Measurements from ENCODE around the gene MEIS2. TPM values are rescaled to one million over a fixed set of nuclear protein-coding genes. Genes with fewer than 3 reads are reported as not detected.

MEIS2 gene
- total RNA-seq, 2 experiments from 2014 or later = not detected

GRCh38 chr15:36875740-36876334 lies 224.5 kb downstream of the MEIS2 start:
- Mint-ChIP-seq H3K27ac (no peak overlapping the region), H3K27me3 (peaks cover 75% of the 10 kb centered on the region), H3K4me1 (ENCODE audit: low read depth) (peaks cover 16% of the 10 kb centered on the region), H3K4me3 (no peak overlapping the region), H3K36me3 (ENCODE audit: low read depth) (no peaks in the 10 kb centered on the region), H3K9me3 (no peaks in the 10 kb centered on the region)
- no peak overlapping the region for H3K27ac ChIP-seq (ENCODE audit: low read depth in 1 of 2, low read length in 2 of 2)
- H3K27me3 ChIP-seq (ENCODE audit: control insufficient read depth in 1 of 2, insufficient read depth in 2 of 2, low read length in 2 of 2) = peaks cover 35 to 62% of the 10 kb centered on the region in 2 experiments
- H3K4me1 ChIP-seq (ENCODE audit: insufficient read depth, low read length) = peaks cover 7% of the 10 kb centered on the region
- H3K36me3 ChIP-seq (ENCODE audit: insufficient read depth, low read length) = no peaks in the 10 kb centered on the region
- intact Hi-C loops (cut with DNase I, micrococcal nuclease) = no loop called here
- TF ChIP-seq CTCF (IDR thresholded peaks at IDR 0.05) = no peak
- DNase-seq (no peak), ATAC-seq (ENCODE audit: poor library complexity) (no peak)
- H3K9me3 ChIP-seq (ENCODE audit: control insufficient read depth in 1 of 2, insufficient read depth in 1 of 2, low read length in 2 of 2) = peaks cover 0 to 20% of the 10 kb centered on the region in 2 experiments
- no peak overlapping the region for H3K4me3 ChIP-seq (ENCODE audit: low read length)
- ChIA-PET POLR2A (no interaction called here), CTCF (no interaction called here)

GRCh38 chr15:36874930-36875329 lies 225.4 kb downstream of the MEIS2 start:
- ChIA-PET POLR2A (no interaction called here), CTCF (no interaction called here)
- peaks cover 0 to 12% of the 10 kb centered on the region in 2 experiments for H3K9me3 ChIP-seq (ENCODE audit: control insufficient read depth in 1 of 2, insufficient read depth in 1 of 2, low read length in 2 of 2)
- no peaks in the 10 kb centered on the region for H3K9me3 Mint-ChIP-seq
- H3K27ac ChIP-seq (ENCODE audit: low read depth in 1 of 2, low read length in 2 of 2) = no peak overlapping the region
- peaks cover 70% of the 10 kb centered on the region for H3K27me3 Mint-ChIP-seq
- intact Hi-C loops (cut with DNase I, micrococcal nuclease) = no loop called here
- TF ChIP-seq CTCF (IDR thresholded peaks at IDR 0.05) = no peak
- H3K4me1 Mint-ChIP-seq (ENCODE audit: low read depth) = peaks cover 16% of the 10 kb centered on the region
- no peaks in the 10 kb centered on the region for H3K36me3 ChIP-seq (ENCODE audit: insufficient read depth, low read length)
- no peak for ATAC-seq (ENCODE audit: poor library complexity)
- H3K4me3 Mint-ChIP-seq = no peak overlapping the region
- peaks cover 7% of the 10 kb centered on the region for H3K4me1 ChIP-seq (ENCODE audit: insufficient read depth, low read length)
- no peak for DNase-seq
- H3K4me3 ChIP-seq (ENCODE audit: low read length) = no peak overlapping the region
- H3K27ac Mint-ChIP-seq = no peak overlapping the region
- peaks cover 26 to 53% of the 10 kb centered on the region in 2 experiments for H3K27me3 ChIP-seq (ENCODE audit: control insufficient read depth in 1 of 2, insufficient read depth in 2 of 2, low read length in 2 of 2)
- no peaks in the 10 kb centered on the region for H3K36me3 Mint-ChIP-seq (ENCODE audit: low read depth)

GRCh38 chr15:36867436-36867835 lies 232.9 kb downstream of the MEIS2 start:
- H3K4me1 ChIP-seq (ENCODE audit: insufficient read depth, low read length) = no peaks in the 10 kb centered on the region
- no peak for TF ChIP-seq CTCF (IDR thresholded peaks at IDR 0.05)
- ATAC-seq (ENCODE audit: poor library complexity) = no peak
- H3K36me3 ChIP-seq (ENCODE audit: insufficient read depth, low read length) = no peaks in the 10 kb centered on the region
- Mint-ChIP-seq H3K4me1 (ENCODE audit: low read depth) (no peaks in the 10 kb centered on the region), H3K9me3 (peaks cover 3% of the 10 kb centered on the region), H3K4me3 (no peak overlapping the region), H3K27ac (no peak overlapping the region), H3K36me3 (ENCODE audit: low read depth) (no peaks in the 10 kb centered on the region), H3K27me3 (peaks cover 2% of the 10 kb centered on the region)
- ChIA-PET POLR2A (no interaction called here), CTCF (no interaction called here)
- H3K27me3 ChIP-seq (ENCODE audit: control insufficient read depth in 1 of 2, insufficient read depth in 2 of 2, low read length in 2 of 2) = no peaks in the 10 kb centered on the region
- no peak for DNase-seq
- H3K4me3 ChIP-seq (ENCODE audit: low read length) = no peak overlapping the region
- intact Hi-C loops (cut with DNase I, micrococcal nuclease) = no loop called here
- H3K27ac ChIP-seq (ENCODE audit: low read depth in 1 of 2, low read length in 2 of 2) = no peak overlapping the region
- no peaks in the 10 kb centered on the region for H3K9me3 ChIP-seq (ENCODE audit: control insufficient read depth in 1 of 2, insufficient read depth in 1 of 2, low read length in 2 of 2)
